GM21390 (cell line): ENCODE data around the gene BOK.

Experiments
- ATAC-seq: cut with Tn5 transposase; IDR thresholded peaks from one replicate; pipeline ENCODE4 v1.9.1; 2021; ENCODE audit not compliant: unreplicated experiment

Gene BOK

DNA sequence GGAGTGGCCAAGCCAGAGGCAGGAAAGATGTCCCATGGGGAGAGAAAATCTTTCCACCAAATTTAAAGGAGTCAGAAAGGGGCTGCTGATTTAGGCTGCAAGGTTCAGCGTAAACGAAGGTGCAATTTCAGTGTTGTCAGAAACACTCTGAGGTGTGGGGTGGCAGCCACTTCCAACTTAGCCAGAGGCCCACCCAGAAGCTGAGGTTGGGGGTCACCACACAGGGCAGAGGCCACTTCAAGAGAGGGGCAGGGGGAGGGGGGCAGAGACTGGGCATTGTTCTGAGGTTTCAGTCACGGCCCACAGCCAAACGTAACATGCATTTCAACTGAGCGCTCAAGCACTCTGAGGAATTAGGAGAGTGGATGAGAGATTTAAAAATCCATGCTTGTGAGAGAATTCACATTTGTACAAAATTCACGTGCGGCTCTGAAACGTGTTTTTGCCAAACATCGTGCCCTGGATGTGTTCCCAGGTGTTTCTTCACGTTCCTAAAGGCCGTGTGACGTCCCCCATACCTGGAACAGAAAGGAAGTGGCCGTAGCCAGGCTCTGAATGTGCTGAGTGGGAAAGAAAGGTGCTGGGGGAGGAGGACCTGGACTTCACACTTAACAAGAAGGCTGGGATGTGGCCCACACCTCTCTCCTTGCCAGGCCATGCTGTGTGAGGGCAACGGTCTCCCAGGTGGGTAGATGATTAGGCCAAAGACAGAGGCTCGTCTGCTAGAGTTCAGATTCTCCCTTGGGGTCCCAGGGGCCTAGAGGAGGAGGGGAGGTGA, 19.5 kb upstream of the BOK start:
- no peak for ATAC-seq

DNA sequence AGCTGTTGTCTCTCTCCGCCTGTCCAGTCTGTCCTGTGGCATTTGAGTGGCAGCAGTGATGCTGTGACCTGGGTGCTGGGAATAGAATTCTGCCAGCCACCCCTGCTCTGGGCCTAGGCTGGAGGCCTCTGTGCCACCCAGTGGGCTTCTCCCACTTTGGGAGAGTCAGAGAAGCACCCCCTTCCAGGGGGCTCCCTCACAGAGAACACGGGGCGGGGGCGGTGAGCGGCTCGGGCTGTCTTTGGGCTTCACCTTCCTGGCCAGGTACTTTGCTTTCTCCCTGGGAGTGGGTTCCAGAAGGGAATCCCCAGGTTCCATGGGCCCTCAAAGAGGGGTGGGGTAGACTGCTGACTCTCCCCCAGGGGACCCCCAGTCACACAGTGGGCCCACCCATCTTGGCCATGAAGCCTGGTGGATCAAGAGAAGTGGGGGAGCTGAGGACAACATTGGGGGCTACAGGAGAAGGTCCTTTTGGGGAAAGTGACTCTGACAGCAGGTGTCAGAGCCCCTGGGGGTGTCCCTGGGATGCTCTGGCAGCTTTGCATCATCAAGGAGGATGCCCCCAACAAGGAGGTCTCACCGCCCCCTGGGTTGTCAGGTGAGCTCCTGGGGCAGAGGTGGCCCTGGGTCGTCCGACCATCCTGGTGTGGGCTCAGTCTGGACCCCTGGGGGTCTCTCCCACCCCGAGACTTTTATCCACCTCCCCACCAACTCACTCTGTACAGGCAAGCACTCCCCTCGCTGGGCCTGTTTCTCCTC, 18.8 kb upstream of the BOK start:
- no peak for ATAC-seq

DNA sequence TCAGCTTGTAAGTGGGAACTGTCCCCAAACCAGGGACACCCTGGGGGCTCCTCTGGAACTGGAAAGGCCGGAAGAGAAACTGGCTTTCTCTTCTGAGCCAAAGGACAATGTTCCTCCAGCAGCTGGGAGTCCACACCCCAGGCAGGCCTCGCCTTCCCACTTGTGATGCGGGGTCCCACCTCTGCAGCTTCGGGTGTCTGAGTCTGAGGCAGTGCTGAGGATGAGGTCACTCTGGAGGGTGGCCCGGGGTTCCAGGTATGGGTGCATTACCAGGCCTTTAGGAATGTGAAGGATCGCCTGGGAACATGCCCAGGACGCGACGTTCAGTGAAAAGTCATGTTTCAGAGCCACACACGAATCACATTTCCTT, 18.2 kb upstream of the BOK start:
- no peak for ATAC-seq

DNA sequence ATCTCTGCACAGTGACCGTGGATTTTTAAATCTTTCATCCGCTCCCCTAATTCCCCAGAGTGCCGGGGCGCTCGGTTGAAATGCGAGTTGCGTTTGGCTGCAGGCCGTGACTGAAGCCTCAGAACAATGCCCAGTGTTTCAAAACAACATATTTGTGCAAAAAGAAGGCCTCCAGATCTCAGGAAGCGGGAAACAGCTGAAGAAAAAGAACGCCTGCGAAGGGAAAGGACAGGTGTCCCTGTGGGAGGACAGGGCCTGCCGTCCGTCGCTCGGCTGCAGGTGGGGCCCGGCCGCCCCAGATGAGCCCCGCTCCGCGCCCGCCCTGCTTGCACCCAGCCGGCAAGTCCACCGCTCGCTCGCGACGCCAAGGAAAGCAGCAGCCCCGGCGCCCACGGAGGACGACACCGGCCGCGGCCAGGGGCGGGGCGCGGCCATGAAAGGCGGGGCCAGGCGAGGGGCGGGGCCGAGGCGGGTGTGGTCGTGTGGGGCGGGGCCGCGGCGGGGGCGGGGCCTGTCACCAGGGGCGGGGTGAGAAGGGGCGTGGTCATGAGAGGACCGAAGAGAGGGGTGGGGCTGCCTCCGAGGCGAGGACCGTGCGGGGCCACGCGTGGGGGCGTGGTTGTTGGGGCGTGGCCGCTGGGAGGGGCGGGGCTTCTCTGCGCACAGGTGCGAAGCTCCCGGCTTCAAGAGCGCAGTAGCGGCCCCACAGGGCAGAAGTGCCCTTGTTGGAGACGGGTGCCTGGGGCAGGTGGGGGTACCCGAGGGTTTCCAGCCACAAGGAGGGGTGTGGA, 17.6 kb upstream of the BOK start:
- no peak for ATAC-seq

DNA sequence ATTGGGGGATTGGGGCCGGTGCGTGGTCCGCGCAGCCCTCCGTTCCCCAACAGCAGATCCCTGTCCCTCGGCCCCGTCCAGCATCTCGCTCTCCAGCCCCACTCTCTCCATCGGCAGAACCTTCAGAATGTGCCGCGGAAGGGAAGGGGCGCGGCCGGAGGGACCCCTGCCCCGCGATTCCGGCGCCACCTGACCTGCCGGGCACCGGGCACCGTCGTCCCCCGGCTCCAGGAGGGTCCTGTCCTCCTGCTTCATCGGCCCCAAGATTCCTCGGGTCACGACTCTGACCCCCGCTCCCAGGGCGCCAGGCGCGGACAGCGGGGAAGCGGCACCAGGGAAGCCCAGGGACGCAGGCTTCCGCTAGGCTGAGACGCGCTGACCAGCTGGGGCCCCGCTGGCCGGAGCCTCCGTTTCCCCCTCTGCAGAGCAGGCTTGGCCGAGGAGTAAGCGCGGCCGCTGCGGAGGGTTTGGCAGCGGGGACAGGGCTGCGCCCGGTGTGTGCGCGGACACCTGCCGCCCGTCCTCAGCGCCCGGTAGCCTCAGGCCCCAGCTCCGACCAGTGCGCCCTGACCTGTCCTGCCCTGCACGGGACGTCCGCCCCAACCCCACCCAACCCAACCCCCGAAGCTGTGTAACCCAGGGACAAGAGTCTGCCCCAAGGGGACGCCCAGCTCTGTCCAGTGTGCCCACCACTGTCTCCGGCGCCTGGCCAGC, 16.8 kb upstream of the BOK start:
- ATAC-seq, result no peak

DNA sequence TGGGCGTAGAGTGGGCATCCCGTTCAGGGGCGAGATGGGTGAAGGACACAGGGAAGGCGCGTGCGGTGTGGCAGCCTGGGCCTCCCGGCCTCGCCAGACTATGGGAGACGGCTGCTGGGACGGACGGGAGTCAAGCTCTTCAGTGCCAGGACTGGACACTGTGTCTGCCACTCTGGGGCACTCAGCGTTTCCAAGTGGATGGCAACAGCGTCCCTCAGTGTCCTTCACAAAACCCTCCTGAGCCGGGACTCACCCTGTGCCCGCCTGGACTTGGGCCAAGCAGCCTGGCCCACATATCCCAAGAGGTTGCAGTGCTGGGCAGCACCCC, 16.3 kb upstream of the BOK start:
- ATAC-seq, result no peak

DNA sequence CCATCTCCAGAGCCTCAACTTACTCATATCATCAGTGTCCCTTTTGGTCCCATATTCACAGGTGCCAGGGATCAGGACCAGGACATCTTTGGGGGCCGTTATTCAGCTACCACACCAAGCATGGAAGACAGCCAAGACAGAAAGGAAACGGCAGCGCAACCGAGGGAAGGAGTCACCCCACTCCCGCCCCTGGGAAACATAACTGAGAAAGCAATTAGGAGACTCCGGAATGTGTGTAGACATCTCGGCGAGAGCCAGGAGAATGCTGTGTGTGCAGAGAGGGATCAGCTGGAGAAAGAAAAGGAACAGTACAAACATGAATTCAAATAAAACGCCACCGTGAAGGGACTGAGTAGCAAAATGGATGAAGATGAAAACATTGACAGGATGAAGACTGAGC, 13.4 kb upstream of the BOK start:
- ATAC-seq, result no peak

DNA sequence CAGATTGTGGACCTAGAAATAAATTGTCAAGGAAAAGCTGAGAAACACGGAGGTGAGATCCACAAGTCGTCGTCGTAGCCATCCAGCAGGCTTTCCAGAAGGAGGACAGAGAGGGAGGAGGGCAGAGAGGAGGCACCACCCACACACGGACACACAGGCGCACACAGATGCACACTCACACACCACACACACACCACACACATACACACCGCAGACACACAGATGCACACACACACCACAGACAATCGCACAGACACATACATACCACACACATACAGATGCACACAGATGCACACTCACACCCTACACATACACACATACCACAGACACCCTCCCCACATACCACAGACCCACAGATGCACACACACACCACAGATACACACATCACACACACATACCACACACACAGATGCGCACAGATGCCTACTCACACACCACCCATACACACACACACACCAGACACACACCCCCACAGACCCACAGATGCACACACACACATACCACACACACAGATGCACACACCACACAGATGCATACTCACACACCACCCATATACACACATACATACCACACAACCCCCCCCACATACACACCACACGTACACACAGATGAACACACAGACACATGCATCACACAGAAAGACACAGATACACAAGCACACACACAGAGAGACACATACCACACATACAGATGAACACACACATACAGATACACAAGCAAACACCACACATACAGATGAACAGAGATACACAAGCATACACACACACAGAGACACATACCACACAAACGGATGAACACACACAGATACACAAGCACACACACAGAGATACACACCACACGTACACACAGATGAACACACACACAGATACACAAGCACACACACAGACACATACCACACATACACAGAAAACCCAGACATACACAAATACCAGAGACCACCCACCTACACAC, 12.7 kb upstream of the BOK start:
- ATAC-seq, result no peak

DNA sequence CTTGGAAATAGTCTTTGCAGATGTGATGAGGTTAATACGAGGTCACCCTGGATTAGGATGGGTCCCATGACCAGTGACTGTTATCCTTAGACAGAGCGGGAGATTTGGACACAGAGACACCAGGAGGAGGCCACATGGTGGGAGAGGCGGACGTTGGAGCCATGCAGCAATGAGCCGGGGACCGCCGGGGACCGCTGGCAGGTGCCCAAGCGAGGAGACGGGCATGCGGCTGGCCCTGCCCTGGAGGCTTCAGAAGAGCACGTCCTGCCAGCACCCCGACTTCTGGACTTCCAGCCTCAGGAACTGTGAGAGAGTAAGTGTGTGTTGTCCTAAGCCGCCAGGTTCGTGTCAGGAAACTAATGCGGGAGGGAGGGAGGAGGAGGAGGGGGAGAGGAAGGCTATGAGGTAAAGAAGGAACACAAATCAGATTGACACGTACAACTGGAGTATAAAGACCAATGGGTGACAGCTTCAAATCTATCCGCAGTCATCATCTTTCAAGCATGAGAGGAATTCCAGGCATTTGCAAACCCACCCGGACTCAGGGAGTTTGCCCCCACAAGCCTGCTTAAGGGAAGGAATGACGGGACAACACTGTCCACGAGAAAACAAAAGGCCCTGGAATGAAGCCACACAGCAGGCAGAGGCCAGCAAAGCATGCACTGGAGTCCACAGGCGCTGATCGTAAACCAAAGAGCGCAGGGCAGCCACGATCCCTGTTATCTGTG, 11.6 kb upstream of the BOK start:
- no peak for ATAC-seq

DNA sequence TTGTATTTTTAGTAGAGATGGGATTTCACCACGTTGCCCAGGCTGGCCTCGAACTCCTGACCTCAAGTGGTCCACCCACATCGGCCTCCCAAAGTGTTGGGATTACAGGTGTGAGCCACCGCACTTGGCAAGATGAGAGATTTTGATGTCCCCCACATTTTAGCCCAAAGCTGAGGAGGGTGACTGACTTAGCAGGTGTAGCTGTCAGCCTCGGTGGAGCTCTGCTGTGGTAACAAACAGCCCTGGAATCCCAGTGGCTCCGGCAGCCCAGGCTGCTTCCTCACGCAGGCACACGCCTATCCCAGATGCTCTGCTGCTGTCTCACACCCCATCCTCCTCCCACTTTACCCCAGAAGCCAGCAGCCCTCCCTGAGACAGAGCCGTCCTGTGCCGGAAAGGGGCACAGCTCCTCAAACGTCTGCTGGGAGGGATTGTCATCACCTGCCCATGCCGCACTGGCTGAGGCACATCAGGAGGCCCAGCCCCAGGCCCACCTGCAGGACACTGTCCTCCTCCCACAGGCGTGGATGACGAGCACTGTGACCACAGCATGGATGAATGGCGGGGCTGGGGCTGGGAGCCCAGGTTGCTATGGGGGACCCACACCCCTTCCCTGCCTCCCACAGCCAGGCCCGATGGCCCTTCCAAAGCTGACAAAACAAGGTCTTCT, 10.6 kb upstream of the BOK start:
- no peak for ATAC-seq

DNA sequence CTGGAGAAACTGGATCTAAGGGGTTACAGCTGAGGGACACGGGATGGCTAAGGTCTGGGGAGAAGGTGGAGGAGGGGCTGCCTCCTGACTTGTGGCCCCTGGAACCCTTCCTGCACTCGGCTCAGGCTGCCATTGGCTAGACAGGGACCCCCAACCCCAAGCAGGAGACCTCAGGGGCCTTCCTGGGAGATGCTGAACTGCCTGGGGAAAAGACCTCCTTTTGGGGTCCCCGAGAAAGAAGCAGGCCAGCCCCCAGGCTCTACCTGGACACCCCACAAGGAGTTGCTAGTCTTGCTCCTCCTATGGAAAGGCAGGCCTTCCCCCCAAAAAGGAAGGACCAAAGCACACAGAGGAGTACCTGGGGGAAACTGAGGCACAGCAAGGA, 10.1 kb upstream of the BOK start:
- ATAC-seq, result no peak

DNA sequence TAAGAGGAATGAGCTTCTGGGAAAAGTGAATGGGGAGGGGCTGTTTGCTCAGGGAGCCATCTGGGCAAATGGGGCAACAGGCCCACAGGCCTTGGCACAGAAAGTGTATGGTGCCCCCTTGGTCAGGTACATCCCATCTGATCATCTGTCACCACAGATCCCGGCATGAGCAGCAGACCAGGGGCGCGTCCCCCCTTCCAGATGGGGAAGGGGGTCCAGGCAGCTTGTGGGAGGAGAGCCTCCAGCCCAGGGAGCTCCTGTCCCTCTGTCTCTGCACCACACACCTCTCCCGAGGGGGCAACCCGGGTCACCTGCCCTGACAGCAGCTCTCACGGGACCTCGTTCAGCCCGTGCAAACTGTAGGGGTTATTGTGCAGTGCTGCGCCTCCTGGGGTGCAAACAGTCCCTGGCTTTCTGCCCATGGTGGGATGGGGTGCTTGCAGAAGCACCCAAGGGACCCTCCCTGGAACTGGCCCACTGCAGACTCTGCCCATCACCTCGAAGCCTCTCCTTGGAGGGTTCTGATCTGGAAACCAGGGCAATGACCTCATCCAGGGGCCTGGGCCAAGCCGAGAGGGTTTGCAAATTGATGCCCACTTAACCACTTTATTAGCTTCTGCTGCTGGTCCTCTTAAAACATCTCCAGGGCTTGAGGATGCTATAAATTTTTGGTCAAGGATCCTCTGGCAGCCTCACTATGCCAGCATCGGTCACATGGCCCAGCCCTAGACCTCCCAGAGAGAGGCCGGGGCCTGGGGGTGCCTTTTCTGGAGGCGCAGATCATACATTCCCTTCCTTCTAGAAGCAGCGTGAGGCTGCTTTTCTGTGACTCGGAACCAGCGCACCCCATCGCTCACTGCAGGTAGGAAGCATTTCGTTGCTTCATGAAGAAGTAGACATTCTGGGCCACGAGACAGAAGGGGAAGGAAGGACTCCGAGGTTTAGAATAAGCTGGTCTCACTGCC, 7.6 kb upstream of the BOK start:
- ATAC-seq, result no peak

DNA sequence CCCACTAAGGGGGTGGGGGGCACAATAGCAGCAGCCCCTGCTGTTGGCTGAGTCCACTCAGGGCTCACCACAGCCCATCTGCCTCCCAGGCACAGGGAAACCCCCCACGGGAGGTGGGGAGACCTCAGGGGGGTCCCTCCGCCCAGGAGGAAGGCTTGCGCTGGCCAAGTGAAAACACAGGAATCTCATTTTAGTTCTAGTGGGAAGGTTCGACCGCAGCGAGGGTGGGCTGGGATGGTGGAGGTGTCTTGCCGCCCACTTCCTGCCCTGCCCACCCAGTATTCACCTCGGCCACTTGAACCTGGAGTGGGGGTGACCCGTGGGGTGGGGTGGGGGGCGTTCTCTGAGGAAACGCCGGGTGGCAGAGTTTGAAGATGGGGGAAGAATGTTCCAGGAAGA, 6.9 kb upstream of the BOK start:
- ATAC-seq, result no peak

DNA sequence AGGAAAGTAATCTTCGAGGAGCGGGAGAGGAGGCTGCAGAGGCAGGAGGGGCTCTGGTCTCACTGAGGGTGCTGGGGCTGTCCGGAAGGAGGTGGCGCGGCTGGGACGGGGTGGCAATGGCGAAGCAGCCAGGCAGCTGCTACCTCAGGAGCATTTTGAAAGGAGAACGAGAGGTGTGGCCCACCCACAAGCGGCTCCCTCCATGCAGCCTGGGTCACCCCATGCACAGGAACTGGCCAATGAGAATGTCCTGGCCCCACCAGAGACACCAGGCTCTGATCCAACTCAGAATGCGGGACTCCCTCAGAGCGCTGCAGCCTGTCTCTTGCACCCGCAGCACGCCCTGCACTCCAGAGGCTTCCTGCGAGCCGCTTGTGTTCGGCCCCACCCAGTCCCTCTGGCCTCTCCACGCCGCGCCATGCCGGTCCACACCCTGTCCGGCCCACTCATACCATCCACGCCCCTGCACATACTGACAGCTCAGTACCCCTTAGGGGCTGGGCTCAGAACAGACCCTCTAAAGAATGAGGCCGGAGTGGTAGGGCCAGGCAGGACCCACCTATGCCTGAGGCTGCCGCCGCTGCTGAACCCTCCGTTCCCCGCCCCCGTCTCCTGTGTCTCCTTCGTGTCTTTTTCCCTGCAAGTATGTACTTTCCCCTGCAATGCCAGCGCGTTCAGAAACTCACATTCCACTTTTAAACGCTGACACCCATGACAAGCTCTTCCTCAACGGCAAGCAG, 6.4 kb upstream of the BOK start:
- no peak for ATAC-seq

DNA sequence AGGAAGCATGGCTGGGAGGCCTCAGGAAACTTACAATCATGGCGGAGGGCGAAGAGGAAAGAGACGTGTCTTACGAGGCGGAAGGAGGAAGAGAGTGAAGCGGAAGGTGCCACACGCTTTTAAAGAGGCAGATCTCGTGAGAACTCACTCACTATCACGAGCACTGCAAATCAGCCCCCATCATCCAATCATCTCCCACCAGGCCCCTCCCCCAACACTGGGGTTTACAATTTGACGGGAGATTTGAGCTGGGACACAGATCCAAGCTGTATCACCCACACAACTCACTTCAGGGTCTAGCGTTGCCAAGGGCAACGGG, 5.1 kb upstream of the BOK start:
- ATAC-seq, result no peak

DNA sequence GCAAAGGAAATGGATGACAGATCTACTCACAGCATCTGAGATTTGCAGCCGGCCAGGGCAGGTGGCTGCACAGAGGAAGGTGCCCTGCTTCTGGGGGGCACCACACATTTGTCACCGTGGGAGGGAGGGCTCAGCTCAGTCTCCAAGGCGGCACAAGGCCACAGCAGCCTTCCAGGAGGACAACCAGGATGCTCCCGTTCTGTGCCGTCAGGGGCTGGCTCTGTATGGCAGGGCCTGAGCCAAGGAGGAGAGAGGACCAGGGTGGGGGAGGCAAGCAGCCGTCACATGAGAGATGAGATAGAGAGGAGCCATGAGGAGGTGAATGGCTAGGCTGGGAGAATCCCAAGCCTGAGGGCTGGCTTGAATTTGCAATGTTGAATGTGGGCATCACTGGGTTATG, 4.6 kb upstream of the BOK start:
- ATAC-seq, result no peak

DNA sequence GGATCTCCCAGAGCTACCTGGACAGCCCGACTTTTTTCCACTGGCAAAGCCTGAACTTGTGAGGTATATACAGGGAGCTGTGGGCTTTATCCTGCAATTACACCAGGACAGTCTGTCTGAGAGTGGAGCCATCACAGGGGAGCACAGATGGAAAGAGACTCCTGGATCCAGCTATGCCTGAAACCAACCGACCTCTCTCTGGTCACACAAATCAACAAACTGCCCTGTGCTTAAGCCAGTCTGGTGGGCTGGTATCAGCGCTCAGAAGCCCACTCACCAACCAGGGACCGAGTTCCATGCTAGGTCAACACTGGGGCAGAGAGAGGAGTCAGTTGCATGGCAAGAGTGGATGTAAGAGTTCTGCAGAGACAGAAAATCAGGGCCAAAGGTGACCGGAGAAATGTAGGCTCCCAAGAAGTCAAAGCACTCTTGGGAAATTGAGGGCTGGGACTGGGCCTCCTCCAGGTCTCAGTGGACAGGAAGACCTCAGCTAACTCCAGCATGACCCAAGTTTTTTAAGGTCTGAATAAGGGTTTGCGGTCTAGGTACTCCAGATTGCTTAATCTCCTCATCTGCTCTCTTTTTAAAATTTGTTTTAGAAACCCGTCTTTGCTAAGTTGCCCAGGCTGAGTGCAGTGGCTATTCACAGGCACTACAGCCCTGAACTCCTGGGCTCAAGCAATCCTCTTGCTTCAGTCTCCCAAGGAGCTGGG, 3.8 kb upstream of the BOK start:
- ATAC-seq, result no peak
